GM18517 (cell line): ENCODE data around the gene CFAP97D2.
"Not testable (repeated sequence)": the region's sequence is repeated elsewhere in the genome, so short reads cannot be mapped to it uniquely, and the experiment has no call there.

Source experiments
- ATAC-seq: cut with Tn5 transposase; IDR thresholded peaks from one replicate; pipeline ENCODE4 v1.9.1; 2021; ENCODE audit warnings: mild to moderate bottlenecking, moderate library complexity; ENCODE audit not compliant: unreplicated experiment

CFAP97D2 gene

GRCh38 chr13:114142640-114143490 lies 36.2 kb upstream of the CFAP97D2 start:
- no peak for ATAC-seq

- ATAC-seq, result no peak
Measured at GRCh38 chr13:114143806-114144605, 35.1 kb upstream of the CFAP97D2 start.

GRCh38 chr13:114144606-114145244 lies 34.3 kb upstream of the CFAP97D2 start:
- no peak for ATAC-seq

- ATAC-seq, result no peak
Measured at GRCh38 chr13:114145256-114145655, 33.8 kb upstream of the CFAP97D2 start.

- ATAC-seq, result no peak
Measured at GRCh38 chr13:114145722-114146121, 33.3 kb upstream of the CFAP97D2 start.

- no peak for ATAC-seq
Measured at GRCh38 chr13:114146173-114146572, 32.9 kb upstream of the CFAP97D2 start.

GRCh38 chr13:114146629-114147028 lies 32.4 kb upstream of the CFAP97D2 start:
- no peak for ATAC-seq

- no peak for ATAC-seq
Measured at GRCh38 chr13:114147803-114148520, 31.1 kb upstream of the CFAP97D2 start.

GRCh38 chr13:114148521-114148855 lies 30.6 kb upstream of the CFAP97D2 start:
- ATAC-seq, result peak; percentile 85

GRCh38 chr13:114148886-114149285 lies 30.2 kb upstream of the CFAP97D2 start:
- ATAC-seq, result not testable (repeated sequence)

- ATAC-seq, result no peak
Measured at GRCh38 chr13:114149774-114150740, 29.0 kb upstream of the CFAP97D2 start.

GRCh38 chr13:114151031-114151430 lies 28.0 kb upstream of the CFAP97D2 start:
- no peak for ATAC-seq

GRCh38 chr13:114151565-114152284 lies 27.3 kb upstream of the CFAP97D2 start:
- ATAC-seq, result no peak

GRCh38 chr13:114152285-114152645 lies 26.8 kb upstream of the CFAP97D2 start:
- ATAC-seq, result no peak

GRCh38 chr13:114152831-114153371 lies 26.2 kb upstream of the CFAP97D2 start:
- no peak for ATAC-seq

- ATAC-seq, result no peak
Measured at GRCh38 chr13:114153485-114154080, 25.5 kb upstream of the CFAP97D2 start.

- no peak for ATAC-seq
Measured at GRCh38 chr13:114154476-114154875, 24.6 kb upstream of the CFAP97D2 start.

- no peak for ATAC-seq
Measured at GRCh38 chr13:114155320-114155719, 23.7 kb upstream of the CFAP97D2 start.
